AG04449 (cell line): Measurements from ENCODE around the gene COLEC11.

Experiments used
- CTCF ChIA-PET: fragments of 350-600 bp; formaldehyde crosslinking; extraction: SDS; loops from one replicate; lab custom pipeline; 2021; ENCODE audit warnings: antibody characterized with exemption; lab: Yijun Ruan, JAX
- POLR2A ChIA-PET: fragments of 400-600, 350-600 bp; formaldehyde crosslinking; extraction: SDS; loops from one replicate; lab custom pipeline; 2020; ENCODE audit warnings: antibody characterized with exemption, inconsistent platforms; lab: Yijun Ruan, JAX
- DNase-seq: peaks from one replicate; pipeline ENCODE4 v3.0.0-alpha.2; 2010; ENCODE audit warnings: low read depth, low spot score
- H3K4me3 ChIP-seq: 2 replicates; pipeline ENCODE4 v1.5.1; 2011; ENCODE audit warnings: low read depth, mild to moderate bottlenecking, control low read depth, low read length
- TF ChIP-seq, protein P1 (sequence below): IDR thresholded peaks from one replicate; pipeline ENCODE4 v1.5.1; 2011; ENCODE audit warnings: mild to moderate bottlenecking, moderate library complexity, low read length, control low read depth, inconsistent platforms; ENCODE audit not compliant: insufficient read depth; ENCODE audit errors: missing control alignments

The COLEC11 gene

GRCh38 chr2:3670376-3670775, 75.5 kb downstream of the COLEC11 start:
- TF ChIP-seq, protein P1, sequence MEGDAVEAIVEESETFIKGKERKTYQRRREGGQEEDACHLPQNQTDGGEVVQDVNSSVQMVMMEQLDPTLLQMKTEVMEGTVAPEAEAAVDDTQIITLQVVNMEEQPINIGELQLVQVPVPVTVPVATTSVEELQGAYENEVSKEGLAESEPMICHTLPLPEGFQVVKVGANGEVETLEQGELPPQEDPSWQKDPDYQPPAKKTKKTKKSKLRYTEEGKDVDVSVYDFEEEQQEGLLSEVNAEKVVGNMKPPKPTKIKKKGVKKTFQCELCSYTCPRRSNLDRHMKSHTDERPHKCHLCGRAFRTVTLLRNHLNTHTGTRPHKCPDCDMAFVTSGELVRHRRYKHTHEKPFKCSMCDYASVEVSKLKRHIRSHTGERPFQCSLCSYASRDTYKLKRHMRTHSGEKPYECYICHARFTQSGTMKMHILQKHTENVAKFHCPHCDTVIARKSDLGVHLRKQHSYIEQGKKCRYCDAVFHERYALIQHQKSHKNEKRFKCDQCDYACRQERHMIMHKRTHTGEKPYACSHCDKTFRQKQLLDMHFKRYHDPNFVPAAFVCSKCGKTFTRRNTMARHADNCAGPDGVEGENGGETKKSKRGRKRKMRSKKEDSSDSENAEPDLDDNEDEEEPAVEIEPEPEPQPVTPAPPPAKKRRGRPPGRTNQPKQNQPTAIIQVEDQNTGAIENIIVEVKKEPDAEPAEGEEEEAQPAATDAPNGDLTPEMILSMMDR: no peak
- CTCF ChIA-PET: no interaction called here
- no peak for DNase-seq
- H3K4me3 ChIP-seq: no peak overlapping the region
- POLR2A ChIA-PET: no interaction called here

GRCh38 chr2:3670941-3671340, 76.0 kb downstream of the COLEC11 start:
- DNase-seq: no peak
- H3K4me3 ChIP-seq: no peak overlapping the region
- TF ChIP-seq, protein P1: no peak
- ChIA-PET CTCF (no interaction called here), POLR2A (no interaction called here)

- TF ChIP-seq, protein P1: no peak
- ChIA-PET POLR2A (no interaction called here), CTCF (no interaction called here)
- DNase-seq: no peak
- no peak overlapping the region for H3K4me3 ChIP-seq
Measured at GRCh38 chr2:3672861-3673678, 78.2 kb downstream of the COLEC11 start.

DNA sequence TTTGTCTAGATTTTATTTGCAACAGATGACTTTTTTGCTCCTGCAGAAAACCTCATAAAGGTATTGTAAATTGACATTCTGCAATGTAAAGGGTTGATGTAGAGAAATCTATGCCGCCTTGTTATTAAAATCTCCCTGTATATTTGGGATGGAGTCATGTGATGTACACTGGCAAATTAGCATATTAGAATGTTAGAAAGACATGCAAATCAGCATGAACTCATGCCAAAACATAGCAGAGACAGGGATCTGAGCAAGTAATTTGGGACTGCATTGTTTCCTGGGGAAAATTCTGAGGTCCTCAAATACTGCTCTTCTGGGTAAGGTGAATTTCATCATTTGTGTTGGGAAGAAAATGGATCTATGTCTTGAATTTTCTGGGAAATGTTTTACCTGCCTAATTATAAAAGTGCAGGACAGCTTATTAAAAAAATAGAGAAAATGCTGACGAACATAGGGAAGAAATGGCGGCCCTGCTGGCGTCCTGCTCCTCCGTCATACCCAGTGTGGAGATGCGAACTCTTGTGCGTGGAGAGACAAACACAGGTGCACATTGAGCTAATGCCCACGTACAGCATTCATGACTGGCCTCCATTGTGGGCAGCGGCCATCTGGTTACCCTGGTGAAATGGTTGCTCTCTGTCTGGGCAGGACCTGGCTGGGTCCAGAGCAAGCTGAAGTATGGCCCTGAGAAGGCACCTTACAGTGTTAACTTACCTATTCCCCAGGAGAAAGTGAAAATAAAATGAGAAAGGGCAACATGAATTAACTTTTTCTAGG, 79.3 kb downstream of the COLEC11 start:
- no peak for DNase-seq
- TF ChIP-seq, protein P1: no peak
- ChIA-PET POLR2A (no interaction called here), CTCF (no interaction called here)
- H3K4me3 ChIP-seq: no peak overlapping the region

GRCh38 chr2:3675687-3676086, 80.8 kb downstream of the COLEC11 start:
- no peak overlapping the region for H3K4me3 ChIP-seq
- TF ChIP-seq, protein P1: no peak
- DNase-seq: no peak
- CTCF ChIA-PET: no interaction called here
- POLR2A ChIA-PET: no interaction called here

- no peak for DNase-seq
- no peak overlapping the region for H3K4me3 ChIP-seq
- CTCF ChIA-PET: no interaction called here
- TF ChIP-seq, protein P1: no peak
- POLR2A ChIA-PET: no interaction called here
Measured at GRCh38 chr2:3677436-3677835, 82.5 kb downstream of the COLEC11 start.
